ENCODE results near the gene MGAT3.

- TF ChIP-seq CTCF (IDR thresholded peaks at IDR 0.05; ENCODE audit: insufficient read depth, low read length), result no peak
- TF ChIP-seq SPI1 (IDR thresholded peaks at IDR 0.05; ENCODE audit: borderline replicate concordance, low read depth), result no peak
- no peak for TF ChIP-seq GABPA (IDR thresholded peaks at IDR 0.05; ENCODE audit: low read depth)
Observed at GRCh38 chr22:39422721-39423120, 34.1 kb upstream of the MGAT3 start.
